Ovary (tissue), 9 donors: ENCODE data around the gene CCDC63. TPM values are rescaled to one million over a fixed set of nuclear protein-coding genes. Genes with fewer than 3 reads are reported as not detected.

Experiments used
- DNase-seq, 5 donors: peaks; one replicate each; pipeline ENCODE4 v3.0.0-alpha.2; 2019 to 2020
- H3K27ac ChIP-seq, 2 donors: fragments of 200-600 bp; one replicate each; pipeline versions ENCODE4 v1.5.1 to v1.8.0; 2019 to 2022
- H3K27me3 ChIP-seq: fragments of 200-600 bp; one replicate; pipeline ENCODE4 v1.8.0; 2022
- H3K36me3 ChIP-seq: fragments of 200-600 bp; sonication (generic); one replicate; pipeline ENCODE4 v1.5.1; 2019
- H3K4me1 ChIP-seq: one replicate; pipeline ENCODE4 v1.8.1; 2013; ENCODE audit warnings: mild to moderate bottlenecking, moderate library complexity; ENCODE audit not compliant: insufficient read depth
- H3K4me3 ChIP-seq: fragments of 200-600 bp; sonication (generic); one replicate; pipeline ENCODE4 v1.5.1; 2017
- H3K9me3 ChIP-seq, 2 donors: fragments of 200-600 bp in 1 of 2; sonication (generic) in 1 of 2; one replicate each; pipeline versions ENCODE4 v1.5.1 to v1.8.1; 2013 to 2019; ENCODE audit warnings: mild to moderate bottlenecking in 1 of 2, moderate library complexity in 1 of 2
- CTCF ChIP-seq, 3 donors: fragments of 450-650 bp in 2 of 3; fragments of 200-600 bp in 1 of 3; IDR thresholded peaks; one replicate each; pipeline versions ENCODE4 v1.5.1 to v1.8.0; 2016 to 2022; ENCODE audit warnings: antibody characterized with exemption in 3 of 3, mild to moderate bottlenecking in 1 of 3
- EP300 ChIP-seq: sonication (generic); formaldehyde crosslinking; IDR thresholded peaks from one replicate; pipeline ENCODE4 v1.6.1; 2017; ENCODE audit warnings: antibody characterized with exemption
- POLR2A ChIP-seq: fragments of 450-650 bp; IDR thresholded peaks from one replicate; pipeline ENCODE4 v1.6.1; 2017; ENCODE audit warnings: antibody characterized with exemption, mild to moderate bottlenecking, moderate library complexity
- WGBS, 3 donors: extraction: QIAGEN DNeasy Blood & Tissue Kit in 1 of 3; methylation state at CpG; one replicate each; pipeline versions ENCODE4 v1.1.5 to v1.1.7; 2013 to 2017; 5-methylcytosine and 5-hydroxymethylcytosine counted together
- intact Hi-C, 4 donors: fragments of 100-400 bp; cut with DNase I; formaldehyde crosslinking; loops; one replicate each; pipeline versions ENCODE4 v1.11.0 to v1.15.1; 2022 to 2023
- polyA plus RNA-seq, 2 donors: library from polyadenylated mRNA; stranded (reverse); fragments of 200-250 nt in 1 of 2; fragments of 350-450 nt in 1 of 2; fragmentation: Illumina TruSeq in 1 of 2; extraction: RNeasy Lipid Tissue Mini Kit (QIAGEN cat#74804) in 1 of 2; gene quantifications; one replicate each; pipeline ENCODE4 v1.2.3, GENCODE V29; 2013 to 2014
- total RNA-seq, 7 donors: library from RNA; depleted of rRNA in 2 of 7; stranded (reverse); fragments of >200 nt in 2 of 7; fragmentation: NEBNext Ultra II Directional in 3 of 7; extraction: Animal tissue kit (Norgen Biotek cat#: 25700) in 3 of 7; gene quantifications; one replicate each; pipeline versions ENCODE4 v1.1.0 to v1.2.4, GENCODE V29; 2016 to 2023
- donor health status: DM: no; HTN: no; CAD: no; lungs with moderate emphysema.
- donor health status: DM: no; HTN: no; CAD: no.
- donor health status: Bipolar disorder and iron deficiency.
- donor health status: DM: yes; HTN: yes; CAD: no.
- donor health status: DM: no; HTN: no; CAD: no.
- donor health status: DM: yes; HTN: yes; CAD: no.

The CCDC63 gene
- total and polyA plus RNA-seq, 9 donors: not detected

- no peak overlapping the region for H3K27ac ChIP-seq
- H3K27me3 ChIP-seq: no peaks in the 10 kb centered on the region
- DNase-seq: no peak
- WGBS, 3 donors: 84 to 89% (median 86%) methylated on average over 7 of the region's 7 CpGs
- H3K36me3 ChIP-seq: no peaks in the 10 kb centered on the region
- intact Hi-C loops: no loop called here
- H3K4me1 ChIP-seq: no peaks in the 10 kb centered on the region
- no peak overlapping the region for H3K4me3 ChIP-seq
- no peaks in the 10 kb centered on the region for H3K9me3 ChIP-seq
- no peak for TF ChIP-seq POLR2A
- TF ChIP-seq EP300: no peak
- TF ChIP-seq CTCF (IDR thresholded peaks at IDR 0.05): no peak
These were observed 16.4 kb downstream of the CCDC63 start for GRCh38 chr12:110863161-110863560.

- intact Hi-C loops: no loop called here
- 80 to 83% (median 82%) methylated on average over 6 of the region's 6 CpGs for whole genome bisulfite sequencing, 3 donors
These were observed 18.7 kb downstream of the CCDC63 start for GRCh38 chr12:110865521-110865920.

GRCh38 chr12:110869026-110869425 lies 22.2 kb downstream of the CCDC63 start:
- Histone ChIP-seq H3K27me3 (no peaks in the 10 kb centered on the region), H3K36me3 (no peaks in the 10 kb centered on the region), H3K4me3 (no peak overlapping the region), H3K4me1 (no peaks in the 10 kb centered on the region), H3K27ac (no peak overlapping the region), H3K9me3 (no peaks in the 10 kb centered on the region)
- intact Hi-C loops: no loop called here
- no peak for DNase-seq
- TF ChIP-seq CTCF (IDR thresholded peaks at IDR 0.05) (no peak), POLR2A (no peak), EP300 (no peak)
- 71 to 74% (median 71%) methylated on average over 3 of the region's 3 CpGs for WGBS, 3 donors

More at GRCh38 chr12:110865521-110865920, 18.7 kb downstream of the CCDC63 start:
- H3K36me3 ChIP-seq: no peaks in the 10 kb centered on the region
- no peaks in the 10 kb centered on the region for H3K4me1 ChIP-seq
- TF ChIP-seq POLR2A (no peak), CTCF (IDR thresholded peaks at IDR 0.05) (no peak)
- no peak for DNase-seq
- H3K27me3 ChIP-seq: no peaks in the 10 kb centered on the region
- H3K4me3 ChIP-seq: no peak overlapping the region
- H3K27ac ChIP-seq: no peak overlapping the region
- no peaks in the 10 kb centered on the region for H3K9me3 ChIP-seq

GRCh38 chr12:110869803-110870202 lies 23.0 kb downstream of the CCDC63 start:
- Histone ChIP-seq H3K4me3 (no peak overlapping the region), H3K36me3 (no peaks in the 10 kb centered on the region), H3K27me3 (no peaks in the 10 kb centered on the region), H3K27ac (no peak overlapping the region), H3K9me3 (no peaks in the 10 kb centered on the region), H3K4me1 (no peaks in the 10 kb centered on the region)
- intact Hi-C loops: no loop called here
- TF ChIP-seq EP300: no peak
- no peak for TF ChIP-seq POLR2A
- no peak for TF ChIP-seq CTCF (IDR thresholded peaks at IDR 0.05)
- whole genome bisulfite sequencing, 3 donors: 70 to 82% (median 73%) methylated on average over 5 of the region's 5 CpGs
- no peak for DNase-seq

GRCh38 chr12:110872100-110872499 lies 25.3 kb downstream of the CCDC63 start:
- 68 to 81% (median 77%) methylated on average over 4 of the region's 4 CpGs for WGBS, 3 donors
- no peak for TF ChIP-seq POLR2A
- TF ChIP-seq EP300: no peak
- TF ChIP-seq CTCF (IDR thresholded peaks at IDR 0.05): no peak
- H3K27me3 ChIP-seq: no peaks in the 10 kb centered on the region

More at GRCh38 chr12:110872100-110872499, 25.3 kb downstream of the CCDC63 start:
- Histone ChIP-seq H3K4me3 (no peak overlapping the region), H3K4me1 (no peaks in the 10 kb centered on the region), H3K9me3 (no peaks in the 10 kb centered on the region), H3K27ac (no peak overlapping the region), H3K36me3 (no peaks in the 10 kb centered on the region)
- intact Hi-C loops: no loop called here
- no peak for DNase-seq
